ENCODE measurements around the gene OR8D1. TPM values are rescaled to one million over a fixed set of nuclear protein-coding genes. Genes with fewer than 3 reads are reported as not detected.
"Not testable (repeated sequence)": the region's sequence is repeated elsewhere in the genome, so short reads cannot be mapped to it uniquely, and the experiment has no call there.

The OR8D1 gene
- total RNA-seq, 3 donors from 2014 or later: not detected

DNA sequence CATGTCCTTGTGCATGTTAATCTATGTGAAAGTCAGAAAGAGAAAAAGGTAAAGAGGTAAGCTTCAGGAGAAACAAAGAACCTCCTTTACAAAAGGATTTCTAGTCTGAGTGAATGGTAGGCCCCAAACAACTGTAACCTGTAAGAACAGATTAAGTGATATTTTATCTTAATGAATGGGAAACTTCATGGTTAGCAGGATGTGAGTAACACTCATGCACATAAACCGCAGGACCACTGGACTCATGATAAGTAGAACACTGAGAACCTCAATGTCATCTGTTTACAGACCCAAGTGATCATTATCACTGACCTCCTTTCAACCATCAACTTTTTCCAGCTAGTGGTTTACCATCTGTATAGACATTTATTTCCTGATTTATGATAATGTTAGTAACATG lies 37.7 kb downstream of the OR8D1 start:
- no peak for DNase-seq (ENCODE audit: low spot score in 2 of 2)
- no peak overlapping the region for H3K4me3 ChIP-seq
- H3K9me3 ChIP-seq: no peaks in the 10 kb centered on the region
- H3K27me3 ChIP-seq: no peaks in the 10 kb centered on the region
- no peaks in the 10 kb centered on the region for H3K36me3 ChIP-seq
- intact Hi-C loops (cut with DNase I; ENCODE audit: low total_unique reads): no loop called here
- no peak overlapping the region for H3K27ac ChIP-seq
- H3K4me1 ChIP-seq: no peaks in the 10 kb centered on the region
- TF ChIP-seq POLR2AphosphoS5 (IDR thresholded peaks at IDR 0.05) (no peak), CTCF (IDR thresholded peaks at IDR 0.05) (no peak), POLR2A (IDR thresholded peaks at IDR 0.05) (no peak)

DNA sequence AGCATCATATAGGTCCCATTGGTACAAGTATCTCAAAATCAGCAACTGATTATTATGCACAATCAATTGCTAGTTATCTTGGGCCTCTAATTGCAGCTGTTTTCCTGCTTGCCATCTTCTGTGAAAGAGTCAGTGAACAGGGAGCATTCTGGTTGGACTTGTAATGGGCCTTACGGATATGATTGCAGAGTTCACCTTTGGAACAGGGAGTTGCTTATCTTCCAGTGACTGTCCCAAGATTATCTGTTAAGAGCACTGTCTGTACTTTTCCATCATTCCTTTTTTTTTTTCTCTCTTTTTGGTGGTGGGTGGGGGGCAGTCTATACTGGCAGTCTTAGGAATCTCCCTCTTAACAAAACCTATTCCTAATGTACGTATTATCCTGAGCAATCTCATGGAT lies 39.7 kb downstream of the OR8D1 start:
- no peaks in the 10 kb centered on the region for H3K36me3 ChIP-seq
- no peak for DNase-seq (ENCODE audit: low spot score in 2 of 2)
- H3K4me1 ChIP-seq: no peaks in the 10 kb centered on the region
- no peaks in the 10 kb centered on the region for H3K9me3 ChIP-seq
- H3K27ac ChIP-seq: no peak overlapping the region
- no peak for TF ChIP-seq POLR2A (IDR thresholded peaks at IDR 0.05)
- no peak for TF ChIP-seq CTCF (IDR thresholded peaks at IDR 0.05)
- H3K4me3 ChIP-seq: no peak overlapping the region
- intact Hi-C loops (cut with DNase I; ENCODE audit: low total_unique reads): loop anchor here (5.0 kb wide), 1 partner anchor 1038 kb away; no protein-coding TSS in a partner anchor
- H3K27me3 ChIP-seq: no peaks in the 10 kb centered on the region

DNA sequence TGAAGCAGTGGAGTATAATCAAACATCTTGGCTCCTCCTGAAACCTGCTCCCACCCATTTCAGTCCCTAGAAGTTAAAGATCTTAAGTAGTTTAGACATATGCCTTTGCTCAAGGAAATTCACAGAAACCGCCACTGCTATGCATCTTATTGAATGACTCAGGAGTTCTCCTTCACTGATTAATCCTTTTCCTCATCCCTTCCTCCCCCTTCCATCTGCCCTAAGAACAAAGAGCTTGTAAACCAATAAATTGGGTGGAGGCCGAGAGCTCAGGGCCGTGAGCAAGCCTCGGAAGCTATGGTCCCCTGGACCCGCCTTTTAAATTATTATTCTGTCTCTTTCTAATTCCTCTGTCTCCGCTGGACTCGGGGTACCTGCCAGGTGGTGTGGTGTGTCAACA lies 42.9 kb downstream of the OR8D1 start:
- intact Hi-C loops (cut with DNase I; ENCODE audit: low total_unique reads): loop anchor here (5.0 kb wide), 1 partner anchor 1041 kb away; no protein-coding TSS in a partner anchor
- H3K36me3 ChIP-seq; H3K27me3 ChIP-seq; DNase-seq (ENCODE audit: low spot score in 2 of 2); H3K4me1 ChIP-seq; H3K9me3 ChIP-seq; H3K27ac ChIP-seq; H3K4me3 ChIP-seq: not testable (repeated sequence)

GRCh38 chr11:124265041-124265440 lies 48.7 kb downstream of the OR8D1 start:
- intact Hi-C loops (cut with DNase I; ENCODE audit: low total_unique reads); H3K27me3 ChIP-seq; DNase-seq (ENCODE audit: low spot score in 2 of 2): not testable (repeated sequence)

DNA sequence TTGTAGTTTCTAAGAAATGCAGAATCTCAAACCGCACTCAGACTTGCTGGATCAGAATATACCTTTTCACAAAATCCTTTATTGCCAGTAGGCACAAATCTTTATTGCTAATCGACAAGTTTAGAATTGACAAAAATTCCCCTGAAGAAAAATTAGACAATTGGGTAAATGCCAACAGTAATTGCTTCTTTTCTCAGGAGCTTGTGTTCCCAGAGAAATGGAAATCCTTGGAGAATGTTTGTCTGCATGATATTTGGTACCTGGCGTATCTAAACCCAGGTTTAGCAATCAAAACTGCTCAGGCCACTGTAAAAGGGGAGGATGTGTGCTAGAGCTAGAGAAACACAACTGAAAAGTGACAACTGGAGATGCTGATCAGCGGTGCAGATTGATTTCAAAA lies 57.7 kb downstream of the OR8D1 start, which contains the start of gene OR8G5:
TSS of gene OR8G5 (plus strand) at position 301 of the 400 bp plus-strand sequence. CDS start 8,556 bp downstream, outside the sequence.
- H3K9me3 ChIP-seq: no peaks in the 10 kb centered on the region
- H3K27ac ChIP-seq: no peak within 1 kb of the TSS
- no peak within 1 kb of the TSS for H3K4me3 ChIP-seq
- no peak for DNase-seq (ENCODE audit: low spot score in 2 of 2)
- no peaks in the 10 kb centered on the region for H3K4me1 ChIP-seq
- TF ChIP-seq POLR2A (IDR thresholded peaks at IDR 0.05) (no peak), CTCF (IDR thresholded peaks at IDR 0.05) (no peak), POLR2AphosphoS5 (IDR thresholded peaks at IDR 0.05) (no peak)
- H3K27me3 ChIP-seq: peaks cover 0 to 3% of the 10 kb centered on the region in 2 donors
- no peaks in the 10 kb centered on the region for H3K36me3 ChIP-seq
- intact Hi-C loops (cut with DNase I; ENCODE audit: low total_unique reads): no loop called here

More at GRCh38 chr11:124265041-124265440, 48.7 kb downstream of the OR8D1 start:
- not testable (repeated sequence) for H3K4me3 ChIP-seq, H3K27ac ChIP-seq, H3K4me1 ChIP-seq, H3K36me3 ChIP-seq, H3K9me3 ChIP-seq

Other genes with a start within 250 kb of the OR8D1 start
- gene VWA5A, start 198.5 kb downstream of the OR8D1 start, total RNA-seq: 10 to 100 TPM; 28.0 to 64.5 (median 37.4) TPM
- gene OR10D3, start 130.6 kb downstream of the OR8D1 start, total RNA-seq: not detected
- not detected for gene OR8G1, start 72.9 kb downstream of the OR8D1 start, total RNA-seq
- not detected for gene OR8G5, start 57.6 kb downstream of the OR8D1 start, total RNA-seq
- gene OR8D2, start 6.2 kb upstream of the OR8D1 start, total RNA-seq: not detected
- gene OR8B2, start 70.5 kb upstream of the OR8D1 start, total RNA-seq: not detected
- gene OR8B3, start 85.1 kb upstream of the OR8D1 start, total RNA-seq: not detected
- not detected for gene OR8B4, start 110.9 kb upstream of the OR8D1 start, total RNA-seq
- gene OR8B8, start 131.7 kb upstream of the OR8D1 start, total RNA-seq: not detected
- not detected for gene OR8B12, start 229.7 kb upstream of the OR8D1 start, total RNA-seq